Suprapubic skin (tissue), 4 donors: ENCODE results near the gene CREB3L4. TPM values are rescaled to one million over a fixed set of nuclear protein-coding genes. Genes with fewer than 3 reads are reported as not detected.

Experiments used
- DNase-seq, 2 donors: peaks; one replicate each; pipeline ENCODE4 v3.0.0-alpha.2; 2019; ENCODE audit warnings: low spot score in 2 of 2
- H3K27ac ChIP-seq: fragments of 200-600 bp; sonication (generic); one replicate; pipeline ENCODE4 v1.5.1; 2019
- H3K27me3 ChIP-seq: fragments of 200-600 bp; sonication (generic); one replicate; pipeline ENCODE4 v1.5.1; 2019
- H3K36me3 ChIP-seq: fragments of 200-600 bp; sonication (generic); one replicate; pipeline ENCODE4 v1.5.1; 2019
- H3K4me1 ChIP-seq: fragments of 200-600 bp; sonication (generic); one replicate; pipeline ENCODE4 v1.5.1; 2019
- H3K4me3 ChIP-seq: fragments of 200-600 bp; sonication (generic); one replicate; pipeline ENCODE4 v1.5.1; 2019; ENCODE audit warnings: mild to moderate bottlenecking
- H3K9me3 ChIP-seq: fragments of 200-600 bp; sonication (generic); one replicate; pipeline ENCODE4 v1.5.1; 2019
- CTCF ChIP-seq, 2 donors: fragments of 200-600 bp in 1 of 2; fragments of 450-650 bp in 1 of 2; sonication (generic) in 1 of 2; IDR thresholded peaks; one replicate each; pipeline ENCODE4 v1.5.1; 2016 to 2019; ENCODE audit warnings: antibody characterized with exemption in 2 of 2, mild to moderate bottlenecking in 1 of 2, moderate library complexity in 1 of 2
- EP300 ChIP-seq: sonication (generic); formaldehyde crosslinking; IDR thresholded peaks from one replicate; pipeline ENCODE4 v1.6.1; 2017; ENCODE audit warnings: antibody characterized with exemption
- POLR2A ChIP-seq, 2 donors: fragments of 450-650 bp; IDR thresholded peaks; one replicate each; pipeline ENCODE4 v1.6.1; 2017; ENCODE audit warnings: antibody characterized with exemption in 2 of 2, mild to moderate bottlenecking in 2 of 2, moderate library complexity in 2 of 2
- POLR2AphosphoS5 ChIP-seq, 3 donors: sonication (generic); formaldehyde crosslinking; IDR thresholded peaks; one replicate each; pipeline ENCODE4 v1.6.1; 2017; ENCODE audit warnings: antibody characterized with exemption in 3 of 3
- WGBS: methylation state at CpG from one replicate; pipeline ENCODE4 v1.1.5; 2018; 5-methylcytosine and 5-hydroxymethylcytosine counted together
- total RNA-seq, 4 donors: library from RNA; depleted of rRNA; stranded (reverse); fragments of >200 nt; gene quantifications; one replicate each; pipeline ENCODE4 v1.1.0, GENCODE V29; 2016

CREB3L4 gene
- total RNA-seq, 4 donors from 2014 or later, result 16.6 to 41.0 (median 20.3) TPM

GRCh38 chr1:153922076-153922971 is 45.4 kb upstream of the CREB3L4 start:
- Histone ChIP-seq H3K9me3 (no peaks in the 10 kb centered on the region), H3K36me3 (no peaks in the 10 kb centered on the region), H3K4me1 (peaks cover 44% of the 10 kb centered on the region), H3K4me3 (peak overlapping the region; percentile 84), H3K27me3 (no peaks in the 10 kb centered on the region), H3K27ac (peak overlapping the region; percentile 91)
- under 1% methylated on average over 48 of the region's 86 CpGs for WGBS
- TF ChIP-seq POLR2AphosphoS5 (IDR thresholded peaks at IDR 0.05), result no peak
- no peak for TF ChIP-seq CTCF (IDR thresholded peaks at IDR 0.05)
- no peak for TF ChIP-seq EP300
- no peak for TF ChIP-seq POLR2A (IDR thresholded peaks at IDR 0.05)
- peak in 1 of 2 donors; percentile 82 for DNase-seq

- H3K27me3 ChIP-seq, result no peaks in the 10 kb centered on the region
- TF ChIP-seq POLR2A (IDR thresholded peaks at IDR 0.05), result peak in 1 of 2 donors; percentile 13
- TF ChIP-seq CTCF (IDR thresholded peaks at IDR 0.05), result no peak
- TF ChIP-seq EP300, result no peak
- TF ChIP-seq POLR2AphosphoS5 (IDR thresholded peaks at IDR 0.05), result peak in 2 of 3 donors; percentile 58 to 72
- peaks cover 39% of the 10 kb centered on the region for H3K4me1 ChIP-seq
- under 1% methylated on average over 40 of the region's 53 CpGs for WGBS
- H3K27ac ChIP-seq, result peak within 1 kb of the TSS; percentile 91
- DNase-seq, result peak; percentile 99 to 100
- peak within 1 kb of the TSS; percentile 84 for H3K4me3 ChIP-seq
- H3K36me3 ChIP-seq, result no peaks in the 10 kb centered on the region
- no peaks in the 10 kb centered on the region for H3K9me3 ChIP-seq
These were observed 44.5 kb upstream of the CREB3L4 start, which contains the start of gene GATAD2B for GRCh38 chr1:153922972-153923925. TSS of gene GATAD2B (minus strand) at chr1:153922972. CDS start at chr1:153828347, 94,625 bp downstream.

GRCh38 chr1:153926405-153926804 is 41.3 kb upstream of the CREB3L4 start:
- Histone ChIP-seq H3K4me1 (peaks cover 21% of the 10 kb centered on the region), H3K27me3 (no peaks in the 10 kb centered on the region), H3K36me3 (peaks cover 12% of the 10 kb centered on the region), H3K27ac (no peak overlapping the region), H3K4me3 (no peak overlapping the region), H3K9me3 (no peaks in the 10 kb centered on the region)
- WGBS, result 82% methylated on average over 4 of the region's 4 CpGs
- no peak for DNase-seq
- TF ChIP-seq POLR2AphosphoS5 (IDR thresholded peaks at IDR 0.05), result no peak
- no peak for TF ChIP-seq CTCF (IDR thresholded peaks at IDR 0.05)
- TF ChIP-seq EP300, result no peak
- no peak for TF ChIP-seq POLR2A (IDR thresholded peaks at IDR 0.05)

- no peak overlapping the region for H3K4me3 ChIP-seq
- no peak overlapping the region for H3K27ac ChIP-seq
- H3K9me3 ChIP-seq, result no peaks in the 10 kb centered on the region
- no peaks in the 10 kb centered on the region for H3K27me3 ChIP-seq
- no peak for DNase-seq
- H3K36me3 ChIP-seq, result peaks cover 27% of the 10 kb centered on the region
- peaks cover 16% of the 10 kb centered on the region for H3K4me1 ChIP-seq
- TF ChIP-seq POLR2A (IDR thresholded peaks at IDR 0.05), result no peak
- TF ChIP-seq POLR2AphosphoS5 (IDR thresholded peaks at IDR 0.05), result no peak
- no peak for TF ChIP-seq CTCF (IDR thresholded peaks at IDR 0.05)
- no peak for TF ChIP-seq EP300
- 76% methylated on average over 1 of the region's 1 CpG for WGBS
These were observed 39.5 kb upstream of the CREB3L4 start for GRCh38 chr1:153928245-153928644.
